HG03103 (cell line): ENCODE measurements around the gene ENTPD8.

Experiments used
- ATAC-seq: cut with Tn5 transposase; IDR thresholded peaks from one replicate; pipeline ENCODE4 v1.9.1; 2021; ENCODE audit warnings: low read depth; ENCODE audit not compliant: unreplicated experiment

ENTPD8 gene

GRCh38 chr9:137432687-137433348, 8.3 kb downstream of the ENTPD8 start:
- ATAC-seq: no peak

DNA sequence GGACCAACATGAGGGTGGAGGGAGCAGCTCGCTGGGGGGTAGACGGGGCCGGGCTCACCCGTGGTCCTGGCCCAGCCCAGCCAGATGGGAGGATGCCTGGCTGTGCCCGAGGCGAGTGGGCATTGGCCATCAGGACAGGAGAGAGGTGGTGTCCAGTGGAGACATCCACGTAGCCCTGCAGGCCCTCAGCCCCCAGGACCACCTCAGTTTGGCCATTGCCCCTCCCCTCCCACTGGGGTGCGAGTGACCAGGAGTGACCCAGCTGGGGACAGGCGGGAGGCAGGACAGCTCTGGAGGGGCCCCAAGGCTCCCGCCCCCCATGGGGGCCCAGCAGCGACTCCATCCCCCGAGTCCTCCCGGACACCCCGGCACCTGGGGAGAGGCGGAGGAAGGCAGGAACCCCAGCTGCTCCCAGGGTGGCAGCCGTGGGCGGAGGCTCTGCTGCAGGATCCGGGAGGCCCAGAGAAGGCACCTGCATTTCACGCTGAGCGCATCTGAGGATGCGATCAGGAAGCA, 9.7 kb downstream of the ENTPD8 start:
- no peak for ATAC-seq

GRCh38 chr9:137430723-137431415, 10.3 kb downstream of the ENTPD8 start:
- no peak for ATAC-seq

DNA sequence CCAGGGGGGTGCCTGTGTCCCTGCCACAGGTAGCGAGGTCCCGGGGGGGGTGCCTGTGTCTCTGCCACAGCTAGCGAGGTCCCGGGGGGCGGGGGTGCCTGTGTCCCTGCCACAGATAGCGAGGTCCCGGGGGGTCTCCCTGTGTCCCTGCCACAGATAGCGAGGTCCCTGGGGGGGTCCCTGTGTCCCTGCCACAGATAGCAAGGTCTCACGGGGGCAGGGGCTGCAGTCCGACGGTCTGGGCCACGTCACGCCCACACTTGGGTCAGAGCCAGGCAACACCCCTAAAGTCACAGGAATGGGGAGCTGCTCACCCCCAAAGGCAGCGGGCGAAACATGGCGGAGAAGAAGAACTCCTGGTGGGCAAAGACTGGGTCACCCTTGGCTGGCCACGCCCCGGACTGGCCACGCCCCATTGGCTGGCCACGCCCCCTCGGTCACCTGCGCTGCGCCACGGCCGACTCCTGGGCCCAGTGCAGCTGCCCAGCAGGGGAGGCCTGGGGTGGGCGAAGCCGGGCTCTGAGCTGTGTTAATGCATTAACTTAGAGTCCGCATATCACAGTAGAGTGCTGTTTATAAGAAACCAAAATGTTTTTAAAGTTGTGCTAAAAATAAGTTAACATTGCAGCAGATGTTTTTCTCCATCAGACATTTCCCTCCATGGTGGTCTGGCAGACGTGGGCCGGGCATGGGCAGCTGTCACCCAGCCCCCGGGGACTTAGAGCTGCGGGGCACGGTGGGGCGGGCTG, 11.0 kb downstream of the ENTPD8 start:
- no peak for ATAC-seq

- no peak for ATAC-seq
Observed at GRCh38 chr9:137429546-137429890, 11.6 kb downstream of the ENTPD8 start.

DNA sequence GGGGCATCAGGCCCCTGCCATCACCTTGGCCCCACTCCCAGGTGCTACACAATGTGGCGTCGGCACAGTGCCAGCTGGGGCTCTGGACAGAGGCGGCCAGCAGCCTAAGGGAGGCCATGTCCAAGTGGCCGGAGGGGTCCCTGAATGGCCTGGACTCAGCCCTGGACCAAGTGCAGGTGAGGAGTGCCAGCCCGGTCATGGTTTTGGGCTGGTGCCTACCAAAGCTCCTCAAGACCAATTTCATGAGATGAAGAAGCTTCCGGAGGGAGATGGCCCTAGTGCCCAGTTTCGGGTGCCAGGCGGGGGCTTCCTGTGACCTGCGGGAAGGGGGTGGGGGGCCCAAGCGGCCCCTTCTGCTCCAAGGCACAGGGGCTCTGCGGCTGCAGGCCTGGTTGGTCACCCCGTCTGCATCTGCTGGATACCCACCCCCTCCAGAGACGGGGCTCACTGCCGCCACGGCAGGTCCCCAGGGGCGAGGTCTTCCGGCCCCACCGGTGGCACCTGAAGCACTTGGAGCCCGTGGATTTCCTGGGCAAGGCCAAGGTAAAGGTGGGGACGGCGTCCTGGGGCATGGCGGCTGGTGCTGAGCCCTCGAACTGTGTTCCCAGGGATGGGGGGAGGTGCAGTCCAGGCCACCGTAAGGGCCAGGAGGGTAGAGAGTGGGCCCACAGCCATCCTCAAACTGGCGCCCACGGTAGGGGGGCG, 12.2 kb downstream of the ENTPD8 start:
- no peak for ATAC-seq

GRCh38 chr9:137428311-137428630, 12.9 kb downstream of the ENTPD8 start:
- no peak for ATAC-seq

DNA sequence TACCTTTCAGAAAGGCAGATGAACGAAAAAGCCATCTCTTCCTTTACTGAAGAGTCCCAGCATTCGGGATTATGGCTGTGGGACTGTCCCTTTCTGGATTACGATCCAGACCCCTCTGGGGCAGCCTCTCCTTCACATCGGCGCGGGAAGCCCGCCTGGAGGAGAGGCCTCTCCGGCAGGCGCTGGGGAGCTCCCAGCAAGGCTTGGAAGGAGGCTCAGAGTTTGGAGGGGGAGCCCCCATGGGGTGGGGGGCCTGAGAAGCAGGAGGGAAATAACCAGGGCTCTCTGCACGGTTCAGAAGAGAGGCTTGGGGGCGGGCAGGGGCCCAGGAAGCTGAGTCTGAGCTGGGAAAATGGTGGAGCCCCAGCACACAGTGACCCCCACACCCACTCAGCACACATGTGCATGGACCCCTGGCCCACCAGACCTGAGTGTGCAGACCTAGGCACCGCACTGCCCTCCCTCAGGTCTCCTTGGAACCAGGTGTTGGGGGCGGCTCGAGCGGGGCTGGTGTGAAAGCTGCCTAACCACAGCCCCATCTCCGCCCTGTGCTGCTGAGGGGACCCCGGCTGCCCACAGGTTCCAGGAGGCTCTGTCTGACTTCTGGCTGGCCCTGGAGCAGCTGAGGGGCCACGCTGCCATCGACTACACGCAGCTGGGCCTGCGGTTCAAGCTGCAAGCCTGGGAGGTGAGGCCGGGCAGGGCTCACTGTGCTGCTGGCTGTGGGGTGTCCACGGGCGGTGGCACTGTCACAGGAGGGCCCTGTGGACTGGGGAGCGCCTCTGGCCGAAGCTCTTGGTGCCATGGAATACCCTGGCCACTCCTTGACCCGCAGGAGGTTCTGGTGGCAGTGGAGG, 13.5 kb downstream of the ENTPD8 start:
- ATAC-seq: no peak

DNA sequence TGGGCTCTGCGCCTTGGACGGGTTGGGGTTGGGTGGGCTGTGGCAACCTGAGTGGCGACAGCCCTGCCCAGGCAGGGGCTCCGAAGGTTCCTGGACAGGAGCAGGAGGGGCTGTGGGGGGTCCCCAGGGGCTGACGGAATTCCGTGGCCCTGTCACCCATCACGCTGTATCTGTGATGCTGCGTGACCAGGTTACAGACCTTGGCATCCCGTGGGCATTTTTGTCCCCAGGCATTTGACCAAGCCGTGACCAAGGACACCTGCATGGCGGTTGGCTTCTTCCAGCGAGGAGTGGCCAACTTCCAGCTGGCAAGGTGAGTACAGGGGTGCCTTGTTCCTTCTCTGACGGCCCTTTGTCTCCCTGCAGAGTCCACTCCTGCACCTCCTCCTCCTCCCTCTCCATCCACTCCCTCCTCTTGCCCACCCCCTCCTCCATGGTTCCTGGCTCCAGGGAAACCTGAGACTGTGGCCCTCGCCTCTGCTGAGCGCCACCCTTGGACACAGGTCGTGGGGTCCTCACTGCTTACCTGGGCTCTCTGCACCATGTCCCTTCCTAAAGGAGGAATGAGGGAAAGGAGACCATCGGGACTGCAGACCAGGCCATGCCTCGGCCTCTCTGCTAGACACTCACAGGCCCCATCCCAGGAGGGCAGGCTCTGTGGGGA, 15.0 kb downstream of the ENTPD8 start:
- ATAC-seq: no peak

DNA sequence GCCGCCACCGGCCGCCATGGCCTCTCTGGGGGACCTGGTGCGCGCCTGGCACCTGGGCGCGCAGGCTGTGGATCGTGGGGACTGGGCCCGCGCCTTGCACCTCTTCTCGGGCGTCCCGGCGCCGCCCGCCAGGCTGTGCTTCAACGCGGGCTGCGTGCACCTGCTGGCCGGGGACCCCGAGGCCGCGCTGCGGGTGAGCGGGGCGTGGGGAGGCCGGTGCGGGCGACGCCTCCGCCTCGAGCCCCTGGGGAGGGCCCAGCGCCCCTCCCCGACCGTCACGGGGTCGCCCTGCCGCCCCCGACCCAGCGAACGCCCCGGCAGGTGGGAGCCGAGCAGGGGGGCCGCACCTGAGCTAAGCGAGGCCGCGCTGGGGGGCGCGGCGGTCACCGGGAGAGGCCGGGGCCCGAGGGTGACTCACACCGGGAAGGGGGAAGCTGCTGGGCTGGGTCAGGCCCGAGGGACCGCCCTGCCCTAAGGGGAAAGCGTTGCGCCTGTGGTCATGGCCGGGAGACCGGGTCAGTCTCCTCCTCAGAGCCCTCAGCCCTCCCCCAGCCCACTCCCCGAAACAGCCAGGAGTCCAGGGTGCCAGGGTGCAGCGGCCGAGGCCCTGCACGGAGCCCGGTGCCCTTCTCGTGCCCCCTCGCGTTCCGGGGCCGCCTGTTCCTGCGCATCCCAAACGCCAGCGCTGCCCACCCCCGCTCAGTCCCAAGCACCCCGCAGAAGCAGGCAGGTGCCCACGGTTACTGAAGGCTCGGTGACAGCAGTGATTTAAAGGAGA, 17.5 kb downstream of the ENTPD8 start:
- peak; percentile 19 for ATAC-seq

DNA sequence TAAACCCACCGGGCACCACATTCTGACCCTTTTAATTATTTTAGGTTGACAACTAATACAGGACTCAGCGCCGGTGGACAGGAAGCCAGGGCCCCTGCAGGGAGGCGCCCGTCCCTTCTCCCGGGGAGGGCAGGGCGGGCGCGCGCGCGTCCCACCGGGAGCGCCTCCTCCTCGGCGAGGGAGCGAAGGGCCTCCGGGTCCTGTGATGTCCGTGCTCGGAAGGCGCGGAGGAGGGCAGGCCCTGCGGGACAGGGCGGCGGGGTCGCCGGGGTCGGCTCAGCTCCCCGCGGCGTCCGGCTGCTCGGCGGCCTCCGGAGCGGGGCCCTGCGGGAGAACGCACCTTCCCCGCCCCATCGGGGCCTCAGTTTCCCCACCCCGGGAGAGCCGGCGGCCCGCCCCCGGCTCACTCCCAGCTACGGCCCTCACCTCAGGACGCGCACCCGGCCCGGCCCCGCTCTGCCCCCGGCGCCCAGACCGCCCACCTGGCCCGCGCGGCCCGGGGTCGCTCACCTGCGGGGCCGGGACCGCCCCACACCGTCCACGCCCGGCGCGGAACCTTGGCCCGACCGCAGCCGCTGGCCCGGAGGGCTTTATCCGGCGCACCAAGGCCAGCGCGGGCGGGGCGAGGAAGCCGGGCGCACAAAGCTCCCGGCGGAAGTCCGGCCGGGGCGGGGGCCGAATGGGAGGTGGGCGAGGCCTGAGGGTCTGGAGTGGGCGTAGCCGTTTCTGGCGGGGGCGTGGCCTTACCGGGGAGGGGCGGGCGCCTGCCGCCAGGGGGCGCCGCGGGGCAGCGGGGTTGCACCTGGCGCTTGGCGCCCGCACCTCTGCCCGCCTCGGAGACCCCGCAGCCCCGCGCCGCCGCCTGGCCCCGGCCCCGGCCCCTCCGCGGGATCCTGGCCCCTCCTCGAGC, 18.3 kb downstream of the ENTPD8 start, which contains the start of the genes EXD3 and NOXA1:
Gene EXD3 (minus strand): TSS at position 559 of the 910 bp plus-strand sequence. CDS start 27,805 bp downstream, outside the sequence.
Gene NOXA1 (plus strand): TSS at position 790 of the 910 bp plus-strand sequence. CDS start 137 bp downstream, outside the sequence.
- peak; percentile 72 for ATAC-seq

DNA sequence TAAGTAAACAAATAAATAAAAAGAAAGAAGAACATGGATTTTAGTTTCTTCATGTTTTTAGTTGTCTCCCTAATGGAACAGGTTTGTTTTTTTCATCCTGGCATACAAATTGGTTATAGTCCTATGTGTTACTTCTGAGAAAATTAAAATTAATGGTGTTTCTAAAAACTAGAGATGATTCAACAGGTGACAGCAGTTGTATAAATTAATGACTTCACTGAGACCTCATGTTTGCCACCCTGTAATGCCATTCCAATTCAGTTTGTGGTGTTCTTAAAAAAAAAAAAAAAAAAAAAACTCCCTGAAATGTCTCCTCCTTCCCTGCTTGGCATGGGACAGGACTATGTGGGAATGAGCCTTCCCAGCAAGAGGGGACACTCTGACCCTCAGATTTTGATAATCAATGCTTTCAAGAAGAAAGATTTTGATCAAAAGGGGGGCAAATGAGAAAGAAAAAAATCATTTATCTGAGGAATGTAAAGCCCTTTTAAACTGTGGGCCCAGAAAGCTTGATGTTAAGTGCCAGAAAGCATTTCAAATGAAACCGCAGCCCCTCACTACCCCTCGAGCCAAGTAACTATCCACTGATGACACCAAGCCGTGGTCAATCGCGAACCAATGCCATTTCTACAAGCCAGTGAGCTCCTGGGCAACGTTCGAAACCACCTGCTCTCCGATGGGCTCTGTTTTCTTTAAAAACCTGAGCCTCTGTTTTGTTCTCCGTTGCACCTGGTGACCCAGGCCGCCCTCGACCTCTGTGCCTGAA, 19.1 kb downstream of the ENTPD8 start:
- ATAC-seq: no peak

GRCh38 chr9:137417161-137418021, 23.8 kb downstream of the ENTPD8 start:
- no peak for ATAC-seq

DNA sequence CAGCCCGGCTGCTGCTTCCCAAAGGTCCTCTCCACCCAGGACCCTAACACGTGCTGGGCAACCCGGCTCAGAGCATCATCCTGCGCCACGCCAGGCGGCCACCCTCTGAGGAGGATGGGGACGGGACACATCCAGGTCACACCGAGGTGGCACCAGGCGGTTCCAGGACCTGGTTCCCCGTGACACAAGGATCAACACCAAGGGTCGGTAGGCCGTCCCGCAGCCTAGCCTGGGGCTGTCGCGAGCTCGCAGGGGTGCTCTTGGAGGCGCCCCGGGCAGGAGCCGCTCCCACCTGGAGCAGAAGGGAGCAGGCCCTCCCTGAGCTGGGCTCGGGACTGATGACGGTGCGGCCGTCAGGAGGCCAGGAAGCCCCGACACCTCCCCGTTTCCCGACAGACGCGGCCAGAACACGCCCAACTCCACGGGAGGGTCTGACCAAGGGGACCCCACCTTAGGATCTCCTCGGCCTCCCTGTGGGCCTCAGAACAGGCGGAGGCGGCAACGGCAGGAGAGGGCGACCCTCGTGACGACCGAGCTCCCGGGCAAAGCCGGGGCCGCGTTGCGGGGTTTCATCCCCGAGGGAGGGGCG, 24.5 kb downstream of the ENTPD8 start:
- ATAC-seq: no peak

DNA sequence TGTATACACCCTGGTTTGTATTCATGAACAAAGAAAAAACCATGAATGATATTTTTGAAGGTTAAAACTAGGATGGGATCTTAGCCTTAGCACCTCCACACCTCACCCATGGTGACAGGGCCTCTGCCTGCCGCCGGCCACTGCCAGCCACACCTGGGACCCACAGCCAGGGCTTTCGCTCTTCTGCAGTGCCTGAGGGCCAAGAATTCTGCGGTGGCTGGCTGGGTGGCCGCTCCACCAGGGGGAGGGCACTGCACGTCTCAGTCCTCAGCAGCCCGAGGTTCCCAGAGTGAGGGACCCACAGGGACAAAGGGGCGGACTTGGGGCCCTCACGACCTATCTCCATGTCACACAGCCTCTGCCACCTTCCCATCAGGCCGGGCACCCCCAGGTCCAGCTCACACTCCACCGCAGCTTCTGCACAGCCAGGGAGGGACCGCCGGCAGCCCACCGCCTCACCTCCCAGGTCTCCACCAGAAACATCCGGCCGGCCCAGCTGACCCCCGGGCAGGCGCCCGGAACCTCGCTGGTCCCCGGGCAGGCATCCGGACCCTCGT, 25.1 kb downstream of the ENTPD8 start:
- ATAC-seq: no peak
